HCT116 (cell line): ENCODE data around the gene GCAT. TPM values are rescaled to one million over a fixed set of nuclear protein-coding genes. Genes with fewer than 3 reads are reported as not detected.

Experiments used
- ATAC-seq: fragments of 200-7000 bp; cut with Tn5 transposase; 2 replicates; pipeline ENCODE4 v1.9.1; 2020; ENCODE audit warnings: mild to moderate bottlenecking, moderate library complexity
- BruUV-seq: library from RNA; stranded (reverse); fragments of 400-500 nt; replicated peaks from 2 replicates; lab custom pipeline; 2021; lab: Mats Ljungman, UMichigan
- CTCF ChIA-PET: fragments of 300-600 bp; sonication (Branson Sonifier 250); formaldehyde crosslinking; loops from one replicate; lab custom pipeline; 2021; ENCODE audit warnings: antibody characterized with exemption; lab: Charles Lee
- POLR2A ChIA-PET: fragments of 300-600, 350-600 bp; sonication (Branson Sonifier 250); formaldehyde crosslinking; loops from one replicate; lab custom pipeline; 2021; ENCODE audit warnings: antibody characterized with exemption; lab: Charles Lee
- RAD21 ChIA-PET, 2 experiments: fragments of 300-600 bp; sonication (Branson Sonifier 250); formaldehyde crosslinking; loops; one replicate each; lab custom pipeline; 2023; ENCODE audit warnings: low total read pairs in 2 of 2; ENCODE audit not compliant: uncharacterized antibody in 2 of 2, unreplicated experiment in 2 of 2, low non-redundant PET in 1 of 2; lab: Charles Lee
- DNase-seq: peaks from one replicate; pipeline ENCODE4 v3.0.0-alpha.2; 2010; ENCODE audit warnings: low read depth, low spot score
- H2AFZ ChIP-seq: fragments of 200-600 bp; shearing (Covaris generic), sonication (generic); 2 replicates; pipeline ENCODE4 v1.6.1; 2017; ENCODE audit warnings: low read depth, mixed run types, mixed read lengths, antibody characterized with exemption, low read length; ENCODE audit not compliant: poor library complexity, severe bottlenecking
- H3K27ac ChIP-seq: 2 replicates; pipeline ENCODE4 v1.5.1; 2012; ENCODE audit warnings: low read depth, low read length
- H3K27me3 ChIP-seq: fragments of 200-600 bp; sonication (generic); 2 replicates; pipeline ENCODE4 v1.6.1; 2016; ENCODE audit warnings: mixed run types, low read length, mixed read lengths; ENCODE audit not compliant: insufficient read depth
- H3K36me3 ChIP-seq, 2 experiments: fragments of 200-500 bp in 1 of 2; fragments of 200-600 bp in 1 of 2; sonication (Bioruptor generic) in 1 of 2; sonication (generic) in 1 of 2; 2 replicates each; pipeline versions ENCODE4 v1.5.1 to v1.6.1; 2014 to 2016; ENCODE audit warnings: low read length in 2 of 2, inconsistent platforms in 1 of 2, mixed read lengths in 1 of 2, mixed run types in 1 of 2; ENCODE audit not compliant: insufficient read depth in 2 of 2, control insufficient read depth in 1 of 2
- H3K4me1 ChIP-seq, 2 experiments: fragments of 200-600 bp in 1 of 2; sonication (generic) in 1 of 2; 2 replicates each; pipeline versions ENCODE4 v1.5.1 to v1.6.1; 2012 to 2017; ENCODE audit warnings: low read length in 2 of 2, inconsistent platforms in 1 of 2, mild to moderate bottlenecking in 1 of 2, mixed read lengths in 1 of 2, mixed run types in 1 of 2, moderate library complexity in 1 of 2; ENCODE audit not compliant: insufficient read depth in 2 of 2, control insufficient read depth in 1 of 2
- H3K4me2 ChIP-seq: fragments of 200-600 bp; sonication (generic); 2 replicates; pipeline ENCODE4 v1.6.1; 2017; ENCODE audit warnings: mixed run types, low read length, mixed read lengths
- H3K4me3 ChIP-seq, 2 experiments: fragments of 200-600 bp in 1 of 2; sonication (generic) in 1 of 2; replicated peaks in 1 of 2; 2 replicates each; pipeline ENCODE4 v1.5.1; 2011 to 2016; ENCODE audit warnings: low read length in 2 of 2, control low read depth in 1 of 2, low read depth in 1 of 2, mild to moderate bottlenecking in 1 of 2, mixed read lengths in 1 of 2, mixed run types in 1 of 2
- H3K79me2 ChIP-seq: fragments of 200-600 bp; sonication (generic); 2 replicates; pipeline ENCODE4 v1.6.1; 2017; ENCODE audit warnings: mild to moderate bottlenecking, mixed run types, low read length, moderate library complexity, mixed read lengths; ENCODE audit not compliant: insufficient read depth
- H3K9ac ChIP-seq: fragments of 200-600 bp; sonication (generic); 2 replicates; pipeline ENCODE4 v1.6.1; 2016; ENCODE audit warnings: low read length, mixed read lengths
- H3K9me2 ChIP-seq: fragments of 200-600 bp; sonication (generic), shearing (Covaris generic); 2 replicates; pipeline ENCODE4 v1.6.1; 2017; ENCODE audit warnings: mixed run types, mild to moderate bottlenecking, moderate library complexity; ENCODE audit not compliant: insufficient read depth
- H3K9me3 ChIP-seq, 2 experiments: fragments of 200-500 bp in 1 of 2; fragments of 200-600 bp in 1 of 2; sonication (Bioruptor generic) in 1 of 2; sonication (generic) in 1 of 2; 2 replicates each; pipeline ENCODE4 v1.6.1; 2014 to 2017; ENCODE audit warnings: low read length in 2 of 2, mixed read lengths in 2 of 2, inconsistent platforms in 1 of 2, low read depth in 1 of 2, mild to moderate bottlenecking in 1 of 2, mixed run types in 1 of 2, moderate library complexity in 1 of 2; ENCODE audit not compliant: control insufficient read depth in 1 of 2, insufficient read depth in 1 of 2
- H4K20me1 ChIP-seq: fragments of 200-600 bp; sonication (generic), shearing (Covaris generic); 2 replicates; pipeline ENCODE4 v1.6.1; 2017; ENCODE audit warnings: mixed run types, mild to moderate bottlenecking, moderate library complexity; ENCODE audit not compliant: insufficient read depth
- CEBPB ChIP-seq: IDR thresholded peaks from 2 replicates; pipeline ENCODE4 v1.6.1; 2012; ENCODE audit warnings: low read depth
- EGR1 ChIP-seq: IDR thresholded peaks from 2 replicates; pipeline ENCODE4 v1.6.1; 2012; ENCODE audit warnings: low read depth
- ELF1 ChIP-seq: IDR thresholded peaks from 2 replicates; pipeline ENCODE4 v1.6.1; 2012; ENCODE audit warnings: low read depth, borderline replicate concordance
- EZH2phosphoT487 ChIP-seq: fragments of 200-600 bp; IDR thresholded peaks from 2 replicates; pipeline ENCODE4 v1.6.1; 2018; ENCODE audit warnings: antibody characterized with exemption, borderline replicate concordance
- FOSL1 ChIP-seq: IDR thresholded peaks from 2 replicates; pipeline ENCODE4 v1.6.1; 2012; ENCODE audit warnings: low read depth
- SIN3A ChIP-seq: IDR thresholded peaks from 2 replicates; pipeline ENCODE4 v1.6.1; 2012; ENCODE audit warnings: low read depth
- SP1 ChIP-seq: IDR thresholded peaks from 2 replicates; pipeline ENCODE4 v1.6.1; 2012; ENCODE audit warnings: low read depth
- TCF7L2 ChIP-seq: IDR thresholded peaks from 2 replicates; pipeline ENCODE4 v1.7.0; 2011; ENCODE audit warnings: borderline replicate concordance, inconsistent platforms; ENCODE audit not compliant: insufficient read depth, insufficient read length; ENCODE audit errors: extremely low read depth
- ZFX ChIP-seq: fragments of 450-650 bp; IDR thresholded peaks from 2 replicates; pipeline ENCODE4 v1.6.1; 2017
- intact Hi-C: fragments of 100-400 bp; cut with micrococcal nuclease; formaldehyde crosslinking; loops from 2 replicates; pipeline ENCODE4 v1.10.0; 2022
- total RNA-seq: library from RNA; stranded (reverse); gene quantifications from one replicate; pipeline ENCODE4 v1.2.1, GENCODE V29; 2021; ENCODE audit not compliant: unreplicated experiment
- TF ChIP-seq, protein P1 (sequence below): IDR thresholded peaks from 2 replicates; pipeline ENCODE4 v1.6.1; 2012; ENCODE audit warnings: low read depth
- TF ChIP-seq, protein P2 (sequence below): IDR thresholded peaks from 2 replicates; pipeline ENCODE4 v1.6.1; 2011; ENCODE audit warnings: mild to moderate bottlenecking, low read length, moderate library complexity; ENCODE audit not compliant: insufficient replicate concordance; ENCODE audit errors: extremely low read depth
- TF ChIP-seq, protein P3 (sequence below): IDR thresholded peaks from 2 replicates; pipeline ENCODE4 v1.6.1; 2012

Gene GCAT
- total RNA-seq, 1 experiment from 2014 or later, result 88.7 TPM

DNA sequence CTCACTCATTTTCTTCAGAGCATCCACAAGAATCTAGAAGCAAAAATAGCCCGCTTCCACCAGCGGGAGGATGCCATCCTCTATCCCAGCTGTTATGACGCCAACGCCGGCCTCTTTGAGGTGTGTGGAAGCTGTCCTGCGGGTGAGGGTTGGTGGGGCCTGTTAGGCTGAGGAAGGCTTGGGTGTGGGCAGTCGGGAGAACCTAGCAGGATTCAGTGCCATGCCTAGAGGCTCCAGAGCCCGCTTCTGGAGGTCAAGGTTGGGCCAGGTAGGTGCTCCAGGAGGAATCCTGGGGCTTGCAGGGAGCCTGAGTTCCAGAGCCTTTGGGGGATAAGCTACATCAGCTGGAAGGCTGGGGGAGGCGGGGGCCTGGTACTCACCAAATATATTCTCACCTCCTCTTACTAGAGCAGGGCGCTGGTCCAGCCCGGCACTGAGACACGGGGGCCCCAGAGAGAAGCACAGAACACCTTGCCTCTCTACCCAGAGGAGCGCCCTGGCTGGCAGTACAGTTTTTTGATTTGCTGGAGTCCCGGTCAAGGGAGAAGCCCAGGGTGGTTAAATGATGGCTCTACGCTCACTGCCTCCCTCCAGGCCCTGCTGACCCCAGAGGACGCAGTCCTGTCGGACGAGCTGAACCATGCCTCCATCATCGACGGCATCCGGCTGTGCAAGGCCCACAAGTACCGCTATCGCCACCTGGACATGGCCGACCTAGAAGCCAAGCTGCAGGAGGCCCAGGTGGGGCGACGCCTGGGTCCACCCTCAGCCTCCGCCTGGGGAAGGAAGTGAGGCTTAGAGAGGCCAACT is 5.3 kb downstream of the GCAT start:
- Histone ChIP-seq H3K4me3 (no peak overlapping the region), H3K36me3 (peaks cover 5 to 15% of the 10 kb centered on the region in 2 experiments; a peak in 3 of 4 replicates), H3K27ac (peak overlapping the region; percentile 4; the same call in 1 of the 2 replicates), H3K79me2 (peaks cover 27% of the 10 kb centered on the region; the same call in 1 of the 2 replicates), H3K9ac (no peak overlapping the region), H4K20me1 (no peaks in the 10 kb centered on the region), H3K4me2 (no peak overlapping the region), H3K9me3 (no peaks in the 10 kb centered on the region), H3K27me3 (no peaks in the 10 kb centered on the region), H3K4me1 (peaks cover 6 to 22% of the 10 kb centered on the region in 2 experiments; a peak in 3 of 4 replicates), H2AFZ (no peak overlapping the region), H3K9me2 (no peaks in the 10 kb centered on the region)
- DNase-seq (no peak), ATAC-seq (no peak)
- TF ChIP-seq SIN3A, result no peak
- TF ChIP-seq EGR1, result no peak
- TF ChIP-seq SP1, result no peak
- TF ChIP-seq TCF7L2, result no peak
- TF ChIP-seq ZFX, result no peak
- no peak for TF ChIP-seq CEBPB
- no TSS peak for BruUV-seq
- intact Hi-C loops, result no loop called here
- CTCF ChIA-PET, result no interaction called here
- POLR2A ChIA-PET, result interaction anchor here (1.3 kb wide), 1 partner anchor 147 kb away, joined by 5 read pairs; no protein-coding TSS in a partner anchor
- RAD21 ChIA-PET, result no interaction called here

DNA sequence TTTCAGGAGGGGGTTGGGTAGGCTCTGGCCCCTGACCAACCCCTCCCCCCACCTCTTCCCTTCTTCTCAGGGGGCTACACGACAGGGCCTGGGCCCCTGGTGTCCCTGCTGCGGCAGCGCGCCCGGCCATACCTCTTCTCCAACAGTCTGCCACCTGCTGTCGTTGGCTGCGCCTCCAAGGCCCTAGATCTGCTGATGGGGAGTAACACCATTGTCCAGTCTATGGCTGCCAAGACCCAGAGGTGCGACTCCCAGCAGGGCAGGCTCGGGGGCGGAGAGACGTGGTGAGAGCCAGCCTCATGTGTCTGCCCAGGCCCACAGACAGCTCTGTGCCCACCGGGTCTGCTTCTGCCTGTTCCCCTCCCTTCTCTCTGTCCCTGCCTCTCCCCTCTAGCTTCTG is 7.9 kb downstream of the GCAT start:
- no TSS peak for BruUV-seq
- POLR2A ChIA-PET, result interaction anchor here (1.2 kb wide), 1 partner anchor 8 kb away, joined by 4 read pairs; the partner anchor contains the start of gene GCAT
- Histone ChIP-seq H3K9me3 (no peaks in the 10 kb centered on the region), H3K9ac (no peak overlapping the region), H3K4me3 (no peak overlapping the region), H3K9me2 (no peaks in the 10 kb centered on the region), H3K36me3 (peaks cover 5 to 15% of the 10 kb centered on the region in 2 experiments; a peak in 3 of 4 replicates), H4K20me1 (no peaks in the 10 kb centered on the region), H3K4me2 (no peak overlapping the region), H3K27me3 (no peaks in the 10 kb centered on the region), H3K4me1 (peaks cover 4 to 9% of the 10 kb centered on the region in 2 experiments; a peak in 3 of 4 replicates), H2AFZ (no peak overlapping the region), H3K27ac (no peak overlapping the region), H3K79me2 (peaks cover 7% of the 10 kb centered on the region; the same call in 1 of the 2 replicates)
- RAD21 ChIA-PET, result no interaction called here
- intact Hi-C loops, result no loop called here
- CTCF ChIA-PET, result interaction anchor here (4.8 kb wide), 1 partner anchor 47 kb away, joined by 33 read pairs; no protein-coding TSS in a partner anchor
- ATAC-seq (no peak), DNase-seq (no peak)
- TF ChIP-seq SP1 (no peak), EGR1 (no peak), TCF7L2 (no peak), ELF1 (no peak), FOSL1 (no peak), EZH2phosphoT487 (no peak)
- TF ChIP-seq, protein P1, sequence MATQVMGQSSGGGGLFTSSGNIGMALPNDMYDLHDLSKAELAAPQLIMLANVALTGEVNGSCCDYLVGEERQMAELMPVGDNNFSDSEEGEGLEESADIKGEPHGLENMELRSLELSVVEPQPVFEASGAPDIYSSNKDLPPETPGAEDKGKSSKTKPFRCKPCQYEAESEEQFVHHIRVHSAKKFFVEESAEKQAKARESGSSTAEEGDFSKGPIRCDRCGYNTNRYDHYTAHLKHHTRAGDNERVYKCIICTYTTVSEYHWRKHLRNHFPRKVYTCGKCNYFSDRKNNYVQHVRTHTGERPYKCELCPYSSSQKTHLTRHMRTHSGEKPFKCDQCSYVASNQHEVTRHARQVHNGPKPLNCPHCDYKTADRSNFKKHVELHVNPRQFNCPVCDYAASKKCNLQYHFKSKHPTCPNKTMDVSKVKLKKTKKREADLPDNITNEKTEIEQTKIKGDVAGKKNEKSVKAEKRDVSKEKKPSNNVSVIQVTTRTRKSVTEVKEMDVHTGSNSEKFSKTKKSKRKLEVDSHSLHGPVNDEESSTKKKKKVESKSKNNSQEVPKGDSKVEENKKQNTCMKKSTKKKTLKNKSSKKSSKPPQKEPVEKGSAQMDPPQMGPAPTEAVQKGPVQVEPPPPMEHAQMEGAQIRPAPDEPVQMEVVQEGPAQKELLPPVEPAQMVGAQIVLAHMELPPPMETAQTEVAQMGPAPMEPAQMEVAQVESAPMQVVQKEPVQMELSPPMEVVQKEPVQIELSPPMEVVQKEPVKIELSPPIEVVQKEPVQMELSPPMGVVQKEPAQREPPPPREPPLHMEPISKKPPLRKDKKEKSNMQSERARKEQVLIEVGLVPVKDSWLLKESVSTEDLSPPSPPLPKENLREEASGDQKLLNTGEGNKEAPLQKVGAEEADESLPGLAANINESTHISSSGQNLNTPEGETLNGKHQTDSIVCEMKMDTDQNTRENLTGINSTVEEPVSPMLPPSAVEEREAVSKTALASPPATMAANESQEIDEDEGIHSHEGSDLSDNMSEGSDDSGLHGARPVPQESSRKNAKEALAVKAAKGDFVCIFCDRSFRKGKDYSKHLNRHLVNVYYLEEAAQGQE, result no peak
- TF ChIP-seq, protein P2, sequence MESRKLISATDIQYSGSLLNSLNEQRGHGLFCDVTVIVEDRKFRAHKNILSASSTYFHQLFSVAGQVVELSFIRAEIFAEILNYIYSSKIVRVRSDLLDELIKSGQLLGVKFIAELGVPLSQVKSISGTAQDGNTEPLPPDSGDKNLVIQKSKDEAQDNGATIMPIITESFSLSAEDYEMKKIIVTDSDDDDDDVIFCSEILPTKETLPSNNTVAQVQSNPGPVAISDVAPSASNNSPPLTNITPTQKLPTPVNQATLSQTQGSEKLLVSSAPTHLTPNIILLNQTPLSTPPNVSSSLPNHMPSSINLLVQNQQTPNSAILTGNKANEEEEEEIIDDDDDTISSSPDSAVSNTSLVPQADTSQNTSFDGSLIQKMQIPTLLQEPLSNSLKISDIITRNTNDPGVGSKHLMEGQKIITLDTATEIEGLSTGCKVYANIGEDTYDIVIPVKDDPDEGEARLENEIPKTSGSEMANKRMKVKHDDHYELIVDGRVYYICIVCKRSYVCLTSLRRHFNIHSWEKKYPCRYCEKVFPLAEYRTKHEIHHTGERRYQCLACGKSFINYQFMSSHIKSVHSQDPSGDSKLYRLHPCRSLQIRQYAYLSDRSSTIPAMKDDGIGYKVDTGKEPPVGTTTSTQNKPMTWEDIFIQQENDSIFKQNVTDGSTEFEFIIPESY, result no peak
- TF ChIP-seq, protein P3, sequence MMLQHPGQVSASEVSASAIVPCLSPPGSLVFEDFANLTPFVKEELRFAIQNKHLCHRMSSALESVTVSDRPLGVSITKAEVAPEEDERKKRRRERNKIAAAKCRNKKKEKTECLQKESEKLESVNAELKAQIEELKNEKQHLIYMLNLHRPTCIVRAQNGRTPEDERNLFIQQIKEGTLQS, result no peak
